ENCODE results near the gene USP15. TPM values are rescaled to one million over a fixed set of nuclear protein-coding genes. Genes with fewer than 3 reads are reported as not detected.

Gene USP15
- total RNA-seq, 1 donor, result 51.4 TPM

GRCh38 chr12:62279058-62279457, 18.9 kb downstream of the USP15 start:
- no peaks in the 10 kb centered on the region for H3K27me3 ChIP-seq (ENCODE audit: insufficient read depth, low read length)
- H4K20me1 ChIP-seq (ENCODE audit: insufficient read depth, low read length), result peaks cover 29% of the 10 kb centered on the region
- H3K9me3 ChIP-seq (ENCODE audit: low read depth, low read length), result no peaks in the 10 kb centered on the region
- no peaks in the 10 kb centered on the region for H3K36me3 ChIP-seq (ENCODE audit: insufficient read depth, low read length)
- H3K4me3 ChIP-seq (ENCODE audit: insufficient read depth, low read length), result no peak overlapping the region
- no peak for TF ChIP-seq CTCF (IDR thresholded peaks at IDR 0.05; ENCODE audit: extremely low read depth, low read depth, low read length)
- no peak overlapping the region for H2AFZ ChIP-seq (ENCODE audit: low read length)
- no peak for DNase-seq (ENCODE audit: insufficient read length, low spot score, missing footprints)
- no peak overlapping the region for H3K27ac ChIP-seq (ENCODE audit: low read depth, low read length)
- no peaks in the 10 kb centered on the region for H3K4me1 ChIP-seq (ENCODE audit: insufficient read depth, low read length)
- H3K4me2 ChIP-seq (ENCODE audit: insufficient read depth, low read length), result no peak overlapping the region
- peaks cover 98% of the 10 kb centered on the region for H3K79me2 ChIP-seq (ENCODE audit: insufficient read depth, low read length)

- H3K4me3 ChIP-seq (ENCODE audit: insufficient read depth, low read length), result no peak overlapping the region
- no peak for DNase-seq (ENCODE audit: insufficient read length, low spot score, missing footprints)
- no peak overlapping the region for H3K27ac ChIP-seq (ENCODE audit: low read depth, low read length)
- peaks cover 26% of the 10 kb centered on the region for H4K20me1 ChIP-seq (ENCODE audit: insufficient read depth, low read length)
- no peak overlapping the region for H2AFZ ChIP-seq (ENCODE audit: low read length)
- no peaks in the 10 kb centered on the region for H3K36me3 ChIP-seq (ENCODE audit: insufficient read depth, low read length)
- H3K27me3 ChIP-seq (ENCODE audit: insufficient read depth, low read length), result no peaks in the 10 kb centered on the region
- peaks cover 98% of the 10 kb centered on the region for H3K79me2 ChIP-seq (ENCODE audit: insufficient read depth, low read length)
- H3K9me3 ChIP-seq (ENCODE audit: low read depth, low read length), result no peaks in the 10 kb centered on the region
- no peak overlapping the region for H3K4me2 ChIP-seq (ENCODE audit: insufficient read depth, low read length)
- H3K4me1 ChIP-seq (ENCODE audit: insufficient read depth, low read length), result no peaks in the 10 kb centered on the region
- TF ChIP-seq CTCF (IDR thresholded peaks at IDR 0.05; ENCODE audit: extremely low read depth, low read depth, low read length), result no peak
These were observed 19.8 kb downstream of the USP15 start for GRCh38 chr12:62279961-62280360.

- H3K27ac ChIP-seq (ENCODE audit: low read depth, low read length), result no peak overlapping the region
- H2AFZ ChIP-seq (ENCODE audit: low read length), result no peak overlapping the region
- no peaks in the 10 kb centered on the region for H3K36me3 ChIP-seq (ENCODE audit: insufficient read depth, low read length)
- no peak overlapping the region for H3K4me2 ChIP-seq (ENCODE audit: insufficient read depth, low read length)
- DNase-seq (ENCODE audit: insufficient read length, low spot score, missing footprints), result no peak
- peaks cover 24% of the 10 kb centered on the region for H4K20me1 ChIP-seq (ENCODE audit: insufficient read depth, low read length)
- peaks cover 98% of the 10 kb centered on the region for H3K79me2 ChIP-seq (ENCODE audit: insufficient read depth, low read length)
- no peak overlapping the region for H3K4me3 ChIP-seq (ENCODE audit: insufficient read depth, low read length)
- H3K9me3 ChIP-seq (ENCODE audit: low read depth, low read length), result no peaks in the 10 kb centered on the region
- H3K4me1 ChIP-seq (ENCODE audit: insufficient read depth, low read length), result no peaks in the 10 kb centered on the region
- no peaks in the 10 kb centered on the region for H3K27me3 ChIP-seq (ENCODE audit: insufficient read depth, low read length)
- TF ChIP-seq CTCF (IDR thresholded peaks at IDR 0.05; ENCODE audit: extremely low read depth, low read depth, low read length), result no peak
These were observed 22.0 kb downstream of the USP15 start for GRCh38 chr12:62282057-62282774.

GRCh38 chr12:62284749-62285148, 24.5 kb downstream of the USP15 start:
- H3K79me2 ChIP-seq (ENCODE audit: insufficient read depth, low read length), result peaks cover 99% of the 10 kb centered on the region
- DNase-seq (ENCODE audit: insufficient read length, low spot score, missing footprints), result no peak
- H3K4me1 ChIP-seq (ENCODE audit: insufficient read depth, low read length), result no peaks in the 10 kb centered on the region
- H3K27me3 ChIP-seq (ENCODE audit: insufficient read depth, low read length), result no peaks in the 10 kb centered on the region
- no peak for TF ChIP-seq CTCF (IDR thresholded peaks at IDR 0.05; ENCODE audit: extremely low read depth, low read depth, low read length)
- H3K27ac ChIP-seq (ENCODE audit: low read depth, low read length), result no peak overlapping the region
- no peaks in the 10 kb centered on the region for H3K36me3 ChIP-seq (ENCODE audit: insufficient read depth, low read length)
- no peak overlapping the region for H3K4me3 ChIP-seq (ENCODE audit: insufficient read depth, low read length)
- no peak overlapping the region for H3K4me2 ChIP-seq (ENCODE audit: insufficient read depth, low read length)
- no peaks in the 10 kb centered on the region for H3K9me3 ChIP-seq (ENCODE audit: low read depth, low read length)
- H4K20me1 ChIP-seq (ENCODE audit: insufficient read depth, low read length), result peaks cover 35% of the 10 kb centered on the region
- no peak overlapping the region for H2AFZ ChIP-seq (ENCODE audit: low read length)

Measured in osteoblast (primary cell).